NCI-H1105 treated with DMSO at 0.1 percent for 48 hours (cell line): ENCODE measurements around the gene RHOH.
"Not testable (repeated sequence)": the region's sequence is repeated elsewhere in the genome, so short reads cannot be mapped to it uniquely, and the experiment has no call there.

Experiments used
- DNase-seq: peaks from one replicate; lab custom pipeline; 2025; lab: John Stamatoyannopoulos, UW

Gene RHOH, protein sequence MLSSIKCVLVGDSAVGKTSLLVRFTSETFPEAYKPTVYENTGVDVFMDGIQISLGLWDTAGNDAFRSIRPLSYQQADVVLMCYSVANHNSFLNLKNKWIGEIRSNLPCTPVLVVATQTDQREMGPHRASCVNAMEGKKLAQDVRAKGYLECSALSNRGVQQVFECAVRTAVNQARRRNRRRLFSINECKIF

GRCh38 chr4:40196724-40197281 lies at the start of gene RHOH:
Gene RHOH (plus strand): TSS chr4:40197031. CDS start chr4:40243387, 46,356 bp downstream.
- no peak for DNase-seq

GRCh38 chr4:40147490-40147889 lies 49.3 kb upstream of the RHOH start:
- DNase-seq: not testable (repeated sequence)

DNA sequence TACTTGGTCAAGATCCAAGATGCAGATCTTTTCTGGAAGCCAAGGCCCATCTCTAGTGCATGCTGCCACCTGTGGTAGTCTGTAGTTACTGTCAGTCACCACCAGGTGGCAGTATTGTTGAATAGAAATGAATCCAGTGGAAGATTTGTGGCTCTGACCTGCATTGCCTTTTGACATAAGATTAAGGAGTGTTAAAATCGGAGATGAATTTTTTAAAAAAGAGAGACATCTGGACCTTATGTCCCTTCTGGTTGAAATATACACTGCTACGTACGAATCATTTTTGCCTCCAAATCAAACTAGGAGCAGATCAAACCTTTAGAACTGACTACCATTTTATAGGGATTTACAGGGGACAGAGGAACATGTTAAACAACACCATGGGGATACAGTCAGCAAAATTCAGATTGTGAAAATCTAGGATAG lies 46.9 kb upstream of the RHOH start:
- DNase-seq: peak; percentile 26

GRCh38 chr4:40150932-40151331 lies 45.9 kb upstream of the RHOH start:
- DNase-seq: no peak

GRCh38 chr4:40152637-40153036 lies 44.2 kb upstream of the RHOH start:
- no peak for DNase-seq

GRCh38 chr4:40157436-40157835 lies 39.4 kb upstream of the RHOH start:
- DNase-seq: no peak

DNA sequence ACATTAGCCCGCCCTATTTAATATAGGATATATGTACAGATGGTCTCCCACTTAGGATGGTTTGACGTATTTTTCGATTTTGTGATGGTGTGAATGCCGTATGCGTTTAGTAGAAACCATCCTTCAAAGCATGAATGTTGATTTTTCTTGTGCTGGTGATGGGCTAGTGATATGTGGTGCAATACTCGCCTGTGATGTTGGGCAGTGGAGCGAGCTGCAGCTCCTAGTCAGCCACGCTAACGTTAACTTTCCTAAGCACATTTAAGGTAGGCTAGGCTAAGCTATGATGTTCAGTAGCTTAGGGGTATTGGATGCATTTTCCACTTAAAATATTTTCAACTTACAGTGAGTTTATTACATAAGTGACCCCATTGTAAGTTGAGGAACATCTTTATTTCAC lies 36.6 kb upstream of the RHOH start:
- no peak for DNase-seq

- DNase-seq: no peak
Measured at GRCh38 chr4:40164459-40164858, 32.4 kb upstream of the RHOH start.

GRCh38 chr4:40165916-40166315 lies 30.9 kb upstream of the RHOH start:
- no peak for DNase-seq

GRCh38 chr4:40168070-40168469 lies 28.8 kb upstream of the RHOH start:
- no peak for DNase-seq

GRCh38 chr4:40170588-40170987 lies 26.2 kb upstream of the RHOH start:
- DNase-seq: no peak

GRCh38 chr4:40173470-40173875 lies 23.4 kb upstream of the RHOH start:
- DNase-seq: no peak

DNA sequence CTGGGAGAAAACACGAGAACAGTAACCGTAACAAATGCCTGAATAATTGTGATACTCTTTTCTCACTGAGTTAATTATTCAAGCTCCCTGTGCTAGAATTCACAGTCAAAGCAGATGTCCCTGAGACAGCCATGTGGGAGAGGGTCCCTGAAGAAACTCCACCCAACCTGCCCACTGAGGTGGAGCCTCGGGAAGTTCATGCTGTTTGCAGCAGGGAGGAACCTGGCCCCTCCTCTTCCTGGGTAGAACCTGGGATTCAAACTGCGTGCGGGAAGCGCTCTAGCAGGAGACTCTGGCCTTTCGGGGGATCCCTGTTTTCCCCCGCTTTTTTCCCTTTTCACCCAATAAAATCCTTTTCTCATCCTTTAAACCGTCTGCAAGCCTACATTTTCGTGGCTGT lies 20.2 kb upstream of the RHOH start:
- no peak for DNase-seq

DNA sequence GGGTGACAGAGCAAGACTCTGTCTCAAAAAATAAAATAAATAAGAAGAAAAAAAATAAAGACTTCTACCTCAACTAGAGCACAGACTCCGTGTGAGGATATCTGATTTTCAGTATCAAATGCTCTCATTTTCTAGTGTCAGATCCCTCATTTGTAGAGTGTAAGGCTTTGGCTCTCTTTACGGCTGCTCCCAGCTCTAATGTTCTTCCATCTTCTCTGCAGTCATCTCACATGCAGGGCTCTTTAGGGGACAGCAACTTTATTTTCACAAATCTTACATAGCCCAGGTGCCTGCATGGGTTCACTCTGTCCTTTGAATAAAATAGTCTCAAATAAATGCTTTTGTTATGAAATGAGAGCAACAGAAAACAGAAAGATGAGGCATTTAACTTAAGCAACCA lies 19.2 kb upstream of the RHOH start:
- DNase-seq: no peak

DNA sequence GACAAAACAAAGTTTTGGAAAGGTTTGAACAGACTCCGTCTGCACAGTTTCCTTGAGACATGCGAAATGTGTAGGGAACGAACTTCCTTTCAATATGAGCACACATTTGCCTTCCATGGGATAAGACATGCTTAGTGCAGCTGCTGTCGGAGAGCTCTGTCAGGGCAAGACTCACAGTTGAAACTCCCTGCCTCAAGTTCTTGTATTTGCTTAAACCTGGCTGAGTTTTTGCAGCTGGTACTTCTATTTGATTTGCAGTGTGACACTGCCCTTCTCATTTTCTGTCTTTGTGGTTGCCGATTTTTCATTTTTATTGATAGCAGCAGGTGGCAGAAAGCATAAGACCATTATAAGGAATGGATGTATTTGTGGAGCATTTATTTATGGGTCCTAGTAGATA lies 18.2 kb upstream of the RHOH start:
- DNase-seq: no peak

- no peak for DNase-seq
Measured at GRCh38 chr4:40179360-40179759, 17.5 kb upstream of the RHOH start.

DNA sequence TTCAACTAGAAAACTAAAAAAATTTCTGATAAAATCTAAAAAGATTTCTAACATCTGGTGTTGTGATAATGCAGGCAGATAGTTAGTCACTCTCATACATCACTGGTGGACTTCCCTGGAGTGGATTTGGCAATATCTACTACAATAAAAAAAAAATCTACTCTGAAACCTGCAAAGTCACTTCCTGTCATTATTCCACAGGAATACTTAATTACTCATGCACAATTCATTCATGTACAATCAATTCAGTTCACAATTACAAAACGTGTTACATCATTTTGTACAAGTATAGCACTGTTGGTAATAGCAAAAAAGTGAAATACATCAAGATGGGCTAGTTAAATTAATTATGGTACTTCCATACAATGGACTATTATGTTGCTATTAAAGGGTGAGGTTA lies 16.5 kb upstream of the RHOH start:
- DNase-seq: no peak

DNA sequence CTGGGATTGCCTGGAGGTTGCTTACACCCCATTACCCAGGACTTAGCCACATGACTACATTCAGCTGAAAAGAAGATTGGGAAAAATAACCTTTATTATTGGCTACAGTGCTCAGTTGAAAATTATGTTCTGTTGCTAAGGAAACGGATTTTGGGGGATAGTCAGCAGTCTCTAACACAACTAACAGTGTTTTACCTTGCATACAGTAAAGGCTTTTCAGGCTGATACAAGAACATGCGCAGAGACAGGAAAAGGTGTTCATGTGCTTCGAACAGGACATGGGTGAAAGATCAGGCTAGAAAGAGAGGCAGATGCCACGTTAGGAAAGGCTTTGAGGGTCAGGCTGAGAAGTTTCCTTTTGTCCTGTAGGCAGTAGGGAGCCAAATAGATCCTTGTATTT lies 14.8 kb upstream of the RHOH start:
- no peak for DNase-seq

- DNase-seq: no peak
Measured at GRCh38 chr4:40182954-40183353, 13.9 kb upstream of the RHOH start.

- DNase-seq: no peak
Measured at GRCh38 chr4:40183615-40184411, 13.0 kb upstream of the RHOH start.

DNA sequence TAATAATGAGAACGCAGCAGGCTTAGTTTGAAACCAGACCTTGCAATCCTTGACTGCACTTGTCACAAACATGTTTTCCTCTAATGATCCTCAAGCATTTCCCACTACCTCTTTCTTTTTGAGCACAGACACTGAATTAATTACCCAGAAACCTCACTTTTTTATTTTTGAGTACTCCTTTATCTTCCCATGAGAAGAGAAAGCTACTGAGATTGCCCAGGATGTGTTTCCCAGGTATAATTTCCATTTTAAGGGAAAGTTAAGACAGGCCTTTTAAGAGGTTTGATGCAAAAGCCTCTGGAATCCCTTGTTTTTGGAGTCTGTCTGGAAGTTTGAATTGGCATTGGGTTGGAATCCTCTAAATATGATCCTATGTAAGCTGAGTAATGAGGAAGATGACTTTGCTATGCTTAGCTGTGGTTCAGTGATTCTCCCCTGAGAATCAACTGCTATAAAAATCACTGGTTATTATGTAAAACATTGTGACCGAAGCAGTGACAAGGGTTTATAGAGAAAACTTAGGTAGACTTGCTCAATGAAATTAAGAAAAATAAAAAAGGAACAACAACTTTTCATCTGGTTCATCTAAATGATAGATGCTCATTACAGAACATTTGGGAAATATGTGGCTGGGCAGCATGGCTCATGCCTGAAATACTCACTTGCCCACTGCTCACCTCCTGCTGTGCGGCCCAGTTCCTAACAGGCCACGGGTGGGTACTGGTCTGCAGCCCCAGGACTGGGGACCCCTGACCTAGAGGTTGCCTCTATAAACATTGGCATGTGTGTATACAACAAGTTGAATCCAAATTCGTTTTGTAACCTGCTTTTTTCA lies 10.8 kb upstream of the RHOH start:
- no peak for DNase-seq

GRCh38 chr4:40186665-40187014 lies 10.2 kb upstream of the RHOH start:
- DNase-seq: no peak
